Mucosa of descending colon (tissue), 3 donors: ENCODE data around the gene ALDH1L1. TPM values are rescaled to one million over a fixed set of nuclear protein-coding genes. Genes with fewer than 3 reads are reported as not detected.
A peak's percentile ranks its signal among the peaks of the same experiment; 100 is the strongest.

Source experiments
- ATAC-seq: fragments of 200-7000 bp; cut with Tn5 transposase; one replicate; pipeline ENCODE4 v1.9.1; 2020; ENCODE audit warnings: mild to moderate bottlenecking, moderate library complexity
- DNase-seq, 3 donors: peaks; one replicate each; pipeline ENCODE4 v3.0.0-alpha.2; 2020
- H3K36me3 ChIP-seq: fragments of 200-600 bp; one replicate; pipeline ENCODE4 v1.8.0; 2021; ENCODE audit warnings: low read depth, mild to moderate bottlenecking
- H3K4me1 ChIP-seq: fragments of 200-600 bp; one replicate; pipeline ENCODE4 v1.8.0; 2021; ENCODE audit warnings: low read depth, mild to moderate bottlenecking
- H3K4me3 ChIP-seq: fragments of 200-600 bp; one replicate; pipeline ENCODE4 v1.8.0; 2021; ENCODE audit warnings: mild to moderate bottlenecking
- H3K9me3 ChIP-seq: fragments of 200-600 bp; one replicate; pipeline ENCODE4 v1.8.0; 2021; ENCODE audit warnings: mild to moderate bottlenecking
- intact Hi-C, 2 donors: fragments of 100-400 bp; cut with DNase I in 1 of 2; cut with micrococcal nuclease in 1 of 2; formaldehyde crosslinking; loops; one replicate each; pipeline versions ENCODE4 v1.11.0 to v1.11.1; 2022; cut with DNase I, micrococcal nuclease
- total RNA-seq, 3 donors: library from RNA; stranded (reverse); fragmentation: NEBNext Ultra II Directional in 2 of 3; extraction: Animal tissue kit (Norgen Biotek cat#: 25700) in 2 of 3; gene quantifications; one replicate each; pipeline versions ENCODE4 v1.2.1 to v1.2.4, GENCODE V29; 2021 to 2023
- TF ChIP-seq, protein P1 (sequence below): fragments of 200-600 bp; IDR thresholded peaks from one replicate; pipeline ENCODE4 v1.8.0; 2022; ENCODE audit warnings: antibody characterized with exemption, mild to moderate bottlenecking
- donor health status: DM: no; HTN: no; CAD: no; lungs with moderate emphysema.
- donor health status: DM: no; HTN: no; CAD: no.
- donor health status: DM: no; HTN: yes; CAD: no.

ALDH1L1 gene
- total RNA-seq, 3 donors from 2014 or later, result 14.3 to 27.4 (median 15.0) TPM

DNA sequence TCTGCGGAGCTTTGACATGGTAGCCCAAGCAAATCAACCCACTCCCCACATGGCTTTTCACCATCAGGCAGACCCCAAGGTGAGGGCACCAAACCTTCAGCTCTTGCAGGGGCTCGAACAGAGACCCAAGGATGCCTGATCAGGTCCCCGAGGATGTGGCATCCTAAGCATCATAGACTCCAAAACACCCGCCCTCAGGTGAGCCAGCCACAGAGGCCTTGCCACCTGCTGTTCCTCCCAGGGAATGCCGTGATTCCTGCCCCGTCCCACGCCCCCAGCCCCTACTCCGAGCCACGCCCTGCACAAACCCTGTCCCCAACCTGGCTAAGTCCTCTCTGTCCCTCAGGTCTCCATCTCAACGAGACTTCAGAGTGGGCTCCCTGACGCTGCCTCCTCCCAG is 61.8 kb downstream of the ALDH1L1 start:
- intact Hi-C loops, result no loop called here
- H3K4me3 ChIP-seq, result no peak overlapping the region
- no peaks in the 10 kb centered on the region for H3K9me3 ChIP-seq
- no peaks in the 10 kb centered on the region for H3K4me1 ChIP-seq
- TF ChIP-seq, protein P1, sequence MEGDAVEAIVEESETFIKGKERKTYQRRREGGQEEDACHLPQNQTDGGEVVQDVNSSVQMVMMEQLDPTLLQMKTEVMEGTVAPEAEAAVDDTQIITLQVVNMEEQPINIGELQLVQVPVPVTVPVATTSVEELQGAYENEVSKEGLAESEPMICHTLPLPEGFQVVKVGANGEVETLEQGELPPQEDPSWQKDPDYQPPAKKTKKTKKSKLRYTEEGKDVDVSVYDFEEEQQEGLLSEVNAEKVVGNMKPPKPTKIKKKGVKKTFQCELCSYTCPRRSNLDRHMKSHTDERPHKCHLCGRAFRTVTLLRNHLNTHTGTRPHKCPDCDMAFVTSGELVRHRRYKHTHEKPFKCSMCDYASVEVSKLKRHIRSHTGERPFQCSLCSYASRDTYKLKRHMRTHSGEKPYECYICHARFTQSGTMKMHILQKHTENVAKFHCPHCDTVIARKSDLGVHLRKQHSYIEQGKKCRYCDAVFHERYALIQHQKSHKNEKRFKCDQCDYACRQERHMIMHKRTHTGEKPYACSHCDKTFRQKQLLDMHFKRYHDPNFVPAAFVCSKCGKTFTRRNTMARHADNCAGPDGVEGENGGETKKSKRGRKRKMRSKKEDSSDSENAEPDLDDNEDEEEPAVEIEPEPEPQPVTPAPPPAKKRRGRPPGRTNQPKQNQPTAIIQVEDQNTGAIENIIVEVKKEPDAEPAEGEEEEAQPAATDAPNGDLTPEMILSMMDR, result no peak
- DNase-seq (peak in 1 of 3 donors; percentile 5), ATAC-seq (no peak)
- no peaks in the 10 kb centered on the region for H3K36me3 ChIP-seq

DNA sequence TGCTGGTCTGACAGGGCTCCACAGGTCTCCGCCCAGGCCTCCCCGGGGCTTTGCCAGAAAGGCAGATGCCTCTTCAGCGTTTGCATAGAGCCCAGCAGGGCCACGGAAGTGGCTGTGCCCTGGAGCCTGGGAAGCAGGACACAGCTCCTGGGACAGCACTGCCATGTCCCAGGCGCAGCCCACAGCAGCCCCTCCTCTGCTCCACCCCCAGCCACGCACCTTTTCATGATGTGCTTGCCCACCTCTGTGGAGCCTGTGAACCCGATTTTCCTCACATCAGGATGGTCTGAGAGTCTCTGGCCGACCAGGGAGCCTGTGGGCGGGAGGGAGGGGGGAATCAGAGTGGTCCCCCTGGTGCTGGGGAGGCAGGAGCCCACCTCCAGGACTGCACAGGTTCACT is 62.6 kb downstream of the ALDH1L1 start:
- DNase-seq, result peak in 1 of 3 donors; percentile 14
- ATAC-seq, result no peak
- Histone ChIP-seq H3K9me3 (no peaks in the 10 kb centered on the region), H3K36me3 (no peaks in the 10 kb centered on the region), H3K4me1 (no peaks in the 10 kb centered on the region), H3K4me3 (no peak overlapping the region)
- intact Hi-C loops, result no loop called here
- TF ChIP-seq, protein P1, result no peak

DNA sequence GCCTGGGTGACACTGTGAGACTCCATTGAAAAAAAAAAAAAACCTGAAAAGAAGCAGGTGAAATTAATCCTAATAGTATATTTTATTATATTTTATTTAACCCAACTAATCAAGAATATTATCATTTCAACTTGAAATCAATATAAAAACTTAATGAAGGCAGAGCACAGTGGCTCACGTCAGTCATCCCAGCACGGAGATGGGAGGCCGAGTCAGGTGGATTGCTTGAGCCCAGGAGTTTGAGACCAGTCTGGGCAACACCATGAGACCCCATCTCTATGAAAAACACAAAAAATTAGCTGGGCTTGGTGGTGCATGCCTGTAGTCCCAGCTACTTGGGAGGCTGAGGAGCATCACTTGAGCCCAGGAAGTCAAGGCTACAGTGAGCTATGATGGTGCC is 63.2 kb downstream of the ALDH1L1 start:
- DNase-seq (no peak), ATAC-seq (no peak)
- Histone ChIP-seq H3K36me3 (no peaks in the 10 kb centered on the region), H3K4me1 (no peaks in the 10 kb centered on the region), H3K9me3 (no peaks in the 10 kb centered on the region), H3K4me3 (no peak overlapping the region)
- TF ChIP-seq, protein P1, result no peak
- intact Hi-C loops, result no loop called here

DNA sequence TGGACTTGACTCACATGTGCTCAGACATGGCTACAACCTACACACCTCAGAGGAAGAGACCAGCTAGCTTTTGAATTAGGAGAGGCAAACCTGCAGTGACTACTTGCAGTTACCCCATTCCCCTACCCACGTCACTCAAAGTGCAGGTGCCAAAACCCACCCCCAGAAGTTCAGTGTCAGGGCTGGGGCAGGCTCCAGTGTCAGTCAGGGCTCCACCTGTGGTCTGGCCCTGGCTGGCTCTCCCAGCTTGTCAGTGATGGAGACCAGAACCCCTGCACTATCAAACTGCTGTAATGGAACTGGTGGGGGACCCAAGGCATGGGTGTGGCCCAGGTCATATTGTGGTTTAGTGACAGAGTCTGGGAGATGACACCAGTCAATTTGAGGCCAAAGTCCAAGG is 63.9 kb downstream of the ALDH1L1 start:
- Histone ChIP-seq H3K9me3 (no peaks in the 10 kb centered on the region), H3K4me3 (no peak overlapping the region), H3K36me3 (no peaks in the 10 kb centered on the region), H3K4me1 (no peaks in the 10 kb centered on the region)
- intact Hi-C loops, result no loop called here
- TF ChIP-seq, protein P1, result no peak
- ATAC-seq (no peak), DNase-seq (no peak)

DNA sequence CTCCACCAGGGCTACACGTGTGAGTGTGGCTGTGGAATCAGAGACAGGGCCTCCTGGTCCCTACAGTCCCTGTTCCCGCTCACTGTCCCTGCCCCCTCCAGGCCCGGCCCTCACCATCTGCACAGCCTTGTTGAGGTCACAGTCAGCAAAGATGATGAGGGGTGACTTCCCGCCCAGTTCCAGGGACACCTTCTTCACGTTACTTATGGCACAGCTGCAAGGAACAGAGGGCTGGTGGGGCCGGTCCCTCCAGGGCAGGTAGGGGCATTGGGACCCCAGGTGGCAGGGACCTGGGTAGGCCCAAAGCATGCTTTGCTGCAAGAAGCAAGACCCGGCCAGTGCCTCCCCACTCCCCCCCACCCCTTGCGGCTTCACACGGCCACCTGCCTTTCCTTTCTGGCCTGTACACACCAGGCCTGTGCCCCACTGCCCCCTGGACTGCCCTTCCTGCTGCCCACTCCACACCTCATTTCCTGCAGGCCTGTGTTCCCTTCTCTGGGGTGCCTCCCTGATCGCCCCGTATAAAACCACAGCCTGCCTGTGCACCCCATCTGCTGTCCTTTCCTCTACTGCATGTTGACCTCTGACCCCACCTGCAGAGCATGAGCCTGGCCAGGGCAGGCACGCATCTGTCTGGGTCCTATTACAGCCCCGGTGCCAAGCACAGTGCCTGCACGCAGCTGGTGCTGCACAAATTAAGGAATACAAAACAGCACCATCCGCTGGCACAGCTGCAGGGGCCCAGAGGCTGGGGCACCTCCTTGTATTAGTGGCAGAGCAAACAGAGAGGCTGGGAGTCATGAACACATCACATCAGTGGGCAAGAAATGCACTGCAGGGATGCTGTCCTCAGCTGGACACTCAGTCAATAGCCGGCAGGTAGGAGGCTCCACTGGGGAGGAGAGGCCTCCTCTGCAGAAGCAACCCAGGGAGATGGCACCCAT is 65.7 kb downstream of the ALDH1L1 start:
- intact Hi-C loops, result no loop called here
- TF ChIP-seq, protein P1, result no peak
- H3K4me3 ChIP-seq, result no peak overlapping the region
- no peaks in the 10 kb centered on the region for H3K4me1 ChIP-seq
- H3K9me3 ChIP-seq, result no peaks in the 10 kb centered on the region
- no peaks in the 10 kb centered on the region for H3K36me3 ChIP-seq
- ATAC-seq, result no peak
- DNase-seq, result peak in 2 of 3 donors; percentile 14 to 31
